Activated CD4-positive, alpha-beta T cell treated with anti-CD3 and anti-CD28 coated beads, Interleukin-10, Interleukin-2, amounts not matched to agents 100 ng/mL and 50 ng/mL, durations not matched to agents 16 hours and 8 hours (primary cell): ENCODE data around the gene METTL9.
"Not testable (repeated sequence)": the region's sequence is repeated elsewhere in the genome, so short reads cannot be mapped to it uniquely, and the experiment has no call there.

Source experiments
- DNase-seq: peaks from one replicate; pipeline ENCODE4 v3.0.0-alpha.2; 2020

Gene METTL9

GRCh38 chr16:21574372-21574771 is 25.0 kb upstream of the METTL9 start:
- DNase-seq = no peak

GRCh38 chr16:21576323-21576722 is 23.1 kb upstream of the METTL9 start:
- not testable (repeated sequence) for DNase-seq

DNA sequence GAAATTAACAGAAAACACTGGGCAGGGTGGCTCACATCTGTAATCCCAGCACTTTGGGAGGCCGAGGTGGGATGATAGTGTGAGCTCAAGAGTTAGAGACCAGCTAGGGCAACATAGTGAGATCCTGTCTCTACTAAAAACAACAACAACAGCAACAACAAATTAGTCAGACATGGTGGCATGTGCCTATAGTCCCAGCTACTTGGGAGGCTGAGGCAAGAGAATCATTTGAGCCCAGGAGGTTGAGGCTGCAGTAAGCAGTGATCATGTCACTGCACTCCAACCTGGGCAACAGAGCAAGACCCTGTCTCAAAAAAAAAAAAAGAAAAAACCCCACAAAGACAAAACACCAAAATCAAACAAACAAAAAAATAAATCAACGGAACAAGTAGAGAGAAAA is 21.9 kb upstream of the METTL9 start:
- not testable (repeated sequence) for DNase-seq

DNA sequence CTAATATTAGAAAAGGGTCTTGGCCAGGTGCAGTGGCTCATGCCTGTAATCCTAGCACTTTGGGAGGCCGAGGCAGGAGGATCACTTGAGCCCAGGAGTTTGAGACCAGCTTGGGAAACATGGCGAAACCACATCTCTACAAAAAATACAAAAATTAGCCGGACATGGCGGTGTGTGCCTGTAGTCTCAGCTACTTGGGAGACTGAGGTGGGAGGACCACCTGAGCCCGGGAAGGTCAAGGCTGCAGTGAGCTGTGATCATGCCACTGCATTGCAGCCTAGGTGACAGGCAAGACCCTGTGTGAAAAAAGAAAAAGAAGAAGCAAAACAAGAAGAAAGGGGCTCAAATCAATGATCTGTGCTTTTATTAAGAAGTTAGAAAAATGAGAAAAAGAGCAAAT is 21.1 kb upstream of the METTL9 start:
- not testable (repeated sequence) for DNase-seq

DNA sequence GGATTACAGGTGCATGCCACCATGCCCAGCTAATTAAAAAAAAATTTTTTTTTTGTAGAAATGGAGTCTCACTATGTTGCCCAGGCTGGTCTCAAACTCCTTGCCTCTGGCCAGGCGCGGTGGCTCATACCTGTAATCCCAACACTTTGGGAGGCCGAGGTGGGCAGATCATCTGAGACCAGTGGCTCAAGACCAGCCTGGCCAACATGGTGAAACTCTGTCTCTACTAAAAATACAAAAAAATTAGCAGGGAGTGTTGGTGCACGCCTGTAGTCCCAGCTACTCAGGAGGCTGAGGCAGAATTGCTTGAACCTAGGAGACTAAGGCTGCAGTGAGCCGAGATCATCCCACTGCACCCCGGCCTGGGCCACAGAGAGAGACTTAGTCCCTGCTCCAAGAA is 19.2 kb upstream of the METTL9 start:
- DNase-seq = not testable (repeated sequence)

DNA sequence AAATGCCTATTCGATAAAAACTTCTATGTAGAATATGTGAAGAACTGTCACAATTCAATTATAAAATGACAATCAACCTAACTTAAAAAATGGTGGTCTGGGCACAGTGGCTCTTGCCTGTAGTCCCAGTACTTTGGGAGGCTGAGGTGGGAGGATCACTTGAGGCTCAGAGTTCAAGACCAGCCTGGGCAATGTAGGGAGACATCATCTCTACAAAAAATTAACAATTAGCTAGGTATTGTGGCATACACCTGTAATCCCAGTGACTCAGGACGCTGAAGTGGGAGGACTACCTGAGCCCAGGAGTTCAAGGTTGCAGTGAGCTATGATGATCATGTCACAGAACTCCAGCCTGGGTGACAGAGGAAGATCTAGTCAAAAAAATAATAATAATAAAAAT is 18.6 kb upstream of the METTL9 start:
- DNase-seq = no peak

GRCh38 chr16:21584817-21585216 is 14.6 kb upstream of the METTL9 start:
- no peak for DNase-seq

GRCh38 chr16:21588593-21588992 is 10.8 kb upstream of the METTL9 start:
- DNase-seq = not testable (repeated sequence)

DNA sequence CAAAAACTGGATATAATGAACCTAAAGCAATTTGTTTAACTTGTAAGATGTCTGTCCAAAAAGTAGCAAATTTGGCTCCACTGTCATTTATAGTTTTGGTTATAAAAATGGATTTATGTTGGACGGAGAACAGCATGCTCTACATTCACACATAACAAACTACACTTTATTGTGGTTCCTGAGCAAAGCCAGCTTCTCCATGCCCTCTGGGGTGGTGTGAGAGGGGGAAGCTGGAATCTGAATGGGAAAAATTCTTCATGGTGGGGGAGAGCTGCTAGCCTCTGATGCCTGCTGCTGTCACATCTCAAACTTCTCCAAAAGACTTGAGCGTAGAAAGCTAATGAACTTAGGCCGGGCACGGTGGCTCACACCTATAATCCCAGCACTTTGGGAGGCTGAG is 9.8 kb upstream of the METTL9 start:
- no peak for DNase-seq

GRCh38 chr16:21590287-21590686 is 9.1 kb upstream of the METTL9 start:
- DNase-seq = no peak

- no peak for DNase-seq
These were observed 8.6 kb upstream of the METTL9 start for GRCh38 chr16:21590796-21591195.

DNA sequence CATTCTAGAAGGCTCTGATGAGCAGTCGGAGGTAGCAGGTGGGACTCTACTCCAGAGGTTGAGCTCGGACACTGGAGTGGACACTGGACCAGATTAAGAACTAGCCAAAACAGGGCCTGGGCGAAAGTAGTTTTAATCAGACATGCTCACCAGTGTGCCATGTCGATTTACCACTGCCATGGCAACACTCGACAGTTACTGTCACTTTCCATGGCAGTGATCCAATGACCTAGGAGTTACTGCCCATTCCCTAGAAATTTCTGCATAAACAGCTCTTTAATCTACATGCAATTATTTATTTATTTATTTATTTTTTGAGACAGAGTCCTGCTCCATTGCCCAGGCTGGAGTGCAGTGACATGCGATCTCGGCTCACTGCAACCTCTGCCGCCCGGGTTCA is 7.2 kb upstream of the METTL9 start:
- DNase-seq = no peak

DNA sequence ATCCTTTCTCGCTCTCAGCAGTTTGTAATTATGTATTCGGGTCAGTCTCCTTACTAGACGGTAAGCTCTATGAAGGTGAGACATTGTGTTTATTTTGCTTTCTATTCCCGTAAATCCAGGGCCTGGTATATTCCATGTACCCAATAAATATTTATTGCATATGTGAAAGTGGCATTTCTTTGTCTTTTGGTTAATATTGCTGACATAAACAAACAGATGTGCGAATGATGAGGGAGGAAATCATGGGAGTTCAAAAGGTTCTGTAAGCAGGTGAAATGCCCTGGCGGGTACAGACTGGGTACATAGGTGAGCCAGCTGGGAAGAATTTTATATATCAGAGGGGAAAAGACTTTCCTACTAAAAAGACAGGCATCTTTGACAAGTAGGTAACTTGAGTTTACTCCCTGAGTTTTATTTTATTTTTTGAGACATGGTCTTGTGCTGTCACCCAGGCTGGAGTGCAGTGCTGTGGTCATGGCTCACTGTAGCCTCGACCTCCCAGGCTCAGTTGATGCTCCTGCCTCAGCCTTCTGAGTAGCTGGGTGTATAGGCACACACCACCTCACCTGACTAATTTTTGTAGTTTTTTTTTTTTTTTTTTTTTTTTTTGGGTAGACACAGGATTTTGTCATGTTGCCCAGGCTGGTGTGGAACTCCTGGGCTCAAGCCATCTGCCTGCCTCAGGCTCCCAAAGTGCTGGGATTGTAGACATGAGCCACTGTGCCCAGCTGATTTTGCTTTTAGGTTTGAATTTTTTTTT is 5.7 kb upstream of the METTL9 start:
- DNase-seq = no peak

DNA sequence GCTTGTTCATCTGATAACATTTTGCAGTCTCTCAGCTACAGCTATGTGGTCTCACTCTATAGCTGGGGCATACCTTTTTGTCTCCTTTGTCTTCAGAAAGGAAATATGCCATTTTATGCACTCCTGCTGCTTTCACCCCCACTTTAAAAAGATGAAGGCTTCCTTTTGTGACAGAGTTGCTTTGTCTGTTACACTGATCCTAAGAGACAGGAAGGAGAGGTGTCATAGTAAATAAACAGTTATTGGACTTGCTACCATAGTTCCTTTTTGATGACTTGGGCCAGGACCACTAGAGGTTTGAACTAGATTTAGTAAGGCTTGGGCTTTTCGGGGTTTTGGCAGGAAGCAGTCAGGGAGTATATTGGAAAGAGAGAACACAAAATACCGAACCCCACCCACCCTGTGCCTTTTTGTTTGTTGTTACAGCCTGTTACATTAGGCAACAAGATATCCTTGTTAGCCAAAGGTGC is 1.8 kb upstream of the METTL9 start:
- no peak for DNase-seq

DNA sequence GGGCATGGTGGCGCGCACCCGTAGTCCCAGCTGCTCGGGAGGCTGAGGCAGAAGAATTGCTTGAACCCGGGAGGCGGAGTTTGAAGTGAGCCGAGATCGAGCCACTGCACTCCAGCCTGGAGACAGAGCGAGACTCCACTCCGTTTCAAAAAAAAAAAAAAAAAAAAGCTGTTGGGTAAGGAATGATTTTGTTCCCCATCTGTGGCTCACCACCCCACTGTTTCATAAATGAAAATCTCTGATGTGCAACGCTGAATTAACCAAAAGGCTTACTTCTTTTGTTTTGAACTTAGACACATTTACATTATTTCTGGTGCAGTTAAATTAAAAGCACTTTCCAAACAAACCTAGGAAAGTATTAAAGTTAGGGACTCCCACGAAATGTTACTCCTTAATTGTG is 1.2 kb upstream of the METTL9 start:
- DNase-seq = no peak

- DNase-seq = no peak
These were observed 666 bp upstream of the METTL9 start for GRCh38 chr16:21598701-21599121.

- peak; percentile 38 for DNase-seq
These were observed 825 bp downstream of the METTL9 start for GRCh38 chr16:21600031-21600773.

DNA sequence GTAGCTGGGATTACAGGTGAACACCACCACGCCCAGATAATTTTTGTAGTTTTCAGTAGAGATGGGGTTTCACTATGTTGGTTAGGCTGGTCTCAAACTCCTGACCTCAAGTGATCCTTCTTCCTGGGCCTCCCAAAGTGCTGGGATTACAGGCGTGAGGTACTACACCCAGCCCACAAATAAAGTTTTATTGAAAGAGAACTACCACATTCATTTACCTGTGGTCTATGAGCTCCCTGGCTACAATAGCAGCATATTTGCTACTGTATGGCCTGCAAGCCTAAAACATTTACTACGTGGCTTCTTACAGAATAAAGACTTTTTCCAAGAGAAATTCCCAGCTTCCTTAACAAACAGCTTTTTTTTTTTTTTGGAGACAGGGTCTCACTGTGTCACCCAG is 3.4 kb downstream of the METTL9 start:
- no peak for DNase-seq

DNA sequence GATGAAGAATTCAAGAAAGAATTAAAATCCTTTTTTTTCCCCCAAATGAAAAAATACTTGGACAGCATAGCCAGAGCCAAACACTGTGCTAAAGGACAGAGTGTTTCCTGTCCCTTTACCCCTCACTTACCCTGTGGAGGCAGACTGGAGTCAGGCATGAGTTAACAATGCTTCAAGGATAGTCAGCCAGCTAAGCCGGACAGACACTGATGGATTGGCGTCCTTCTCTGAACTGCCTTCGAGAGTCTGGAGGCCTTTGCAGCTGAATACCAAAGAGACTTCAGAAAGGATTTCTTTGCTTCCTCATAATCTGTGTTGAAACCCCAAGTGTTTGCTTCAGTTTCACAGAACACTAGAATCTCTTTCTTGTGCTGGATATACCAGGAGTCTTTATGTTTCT is 4.6 kb downstream of the METTL9 start:
- no peak for DNase-seq

- DNase-seq = not testable (repeated sequence)
These were observed 6.5 kb downstream of the METTL9 start for GRCh38 chr16:21605848-21606247.

DNA sequence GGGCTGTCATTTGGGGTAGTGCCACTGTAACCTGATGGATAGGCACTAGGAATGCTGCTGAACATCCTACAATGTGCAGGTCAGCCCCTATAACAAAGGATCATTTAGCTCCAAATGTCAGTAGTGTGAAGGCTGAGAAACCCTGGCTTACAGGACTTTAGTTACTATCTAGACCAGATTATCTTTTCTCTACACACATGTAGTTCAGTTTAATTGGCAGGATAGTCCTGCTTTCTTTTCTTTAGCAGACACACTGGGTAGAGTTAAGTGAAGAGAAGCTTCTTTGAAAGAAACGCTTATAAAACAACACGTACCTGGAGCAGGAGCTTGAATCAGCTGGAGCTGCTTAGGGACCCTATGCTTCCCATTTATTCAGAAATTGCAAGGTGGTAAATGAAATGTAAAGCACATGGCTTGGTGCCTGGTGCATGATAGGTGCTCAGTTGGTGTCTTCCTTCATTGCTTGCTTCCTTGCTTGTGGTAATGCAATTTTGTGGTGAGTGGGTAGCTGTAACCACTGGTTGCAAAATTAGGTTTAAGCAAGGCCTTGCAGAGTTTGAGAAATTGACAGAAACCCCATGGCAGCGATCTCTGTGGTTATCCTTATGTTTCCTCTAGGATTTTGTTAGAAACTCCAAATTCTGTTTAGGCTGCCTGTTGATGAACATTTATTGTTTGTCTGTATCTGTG is 9.4 kb downstream of the METTL9 start:
- DNase-seq = peak; percentile 65

- DNase-seq = no peak
These were observed 10.7 kb downstream of the METTL9 start for GRCh38 chr16:21610006-21610544.

GRCh38 chr16:21610766-21611165 is 11.4 kb downstream of the METTL9 start:
- DNase-seq = no peak

- DNase-seq = no peak
These were observed 11.8 kb downstream of the METTL9 start for GRCh38 chr16:21611198-21611555.
